Measurements from ENCODE around the gene LINS1.

- TF ChIP-seq, protein P1, sequence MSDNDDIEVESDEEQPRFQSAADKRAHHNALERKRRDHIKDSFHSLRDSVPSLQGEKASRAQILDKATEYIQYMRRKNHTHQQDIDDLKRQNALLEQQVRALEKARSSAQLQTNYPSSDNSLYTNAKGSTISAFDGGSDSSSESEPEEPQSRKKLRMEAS (IDR thresholded peaks at IDR 0.05), result no peak
- TF ChIP-seq CTCF (IDR thresholded peaks at IDR 0.05), result no peak
- no peak for TF ChIP-seq CEBPB (IDR thresholded peaks at IDR 0.05)
- no peak for TF ChIP-seq PHF8 (IDR thresholded peaks at IDR 0.05; ENCODE audit: borderline replicate concordance, low read depth)
- no peak for TF ChIP-seq RCOR1 (IDR thresholded peaks at IDR 0.05; ENCODE audit: low read depth, low read length)
- no peak for TF ChIP-seq ESRRA (IDR thresholded peaks at IDR 0.05; ENCODE audit: borderline replicate concordance, low read length)
- TF ChIP-seq SMC3 (IDR thresholded peaks at IDR 0.05), result no peak
- TF ChIP-seq MYC (IDR thresholded peaks at IDR 0.05; ENCODE audit: borderline replicate concordance, low read length), result no peak
These were observed 11.2 kb upstream of the LINS1 start for GRCh38 chr15:100613208-100613607.
